HG03571 (cell line): ENCODE measurements around the gene FBXL4.
A peak's percentile ranks its signal among the peaks of the same experiment; 100 is the strongest.

Experiments used
- ATAC-seq: cut with Tn5 transposase; IDR thresholded peaks from one replicate; pipeline ENCODE4 v1.9.1; 2021; ENCODE audit not compliant: unreplicated experiment

The FBXL4 gene

DNA sequence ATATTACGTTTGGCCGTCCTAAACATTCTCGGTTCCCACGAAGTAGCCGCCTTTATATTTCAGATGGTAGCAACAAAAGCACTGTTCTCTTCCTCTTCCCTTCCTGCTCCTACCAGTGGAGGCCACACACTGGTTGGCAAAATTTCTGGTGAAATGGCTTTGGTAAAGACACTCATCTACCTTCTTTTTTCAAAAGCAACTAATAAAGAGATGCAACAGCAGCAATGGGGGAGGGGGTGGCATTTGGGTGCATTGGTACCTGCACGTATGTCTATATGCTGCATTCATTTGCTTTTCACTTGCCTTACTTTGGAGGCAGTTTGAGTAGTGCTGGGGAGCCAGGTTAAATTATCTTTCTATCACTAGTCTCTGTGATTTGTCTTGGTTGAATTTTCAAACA, 107.4 kb downstream of the FBXL4 start:
- no peak for ATAC-seq

DNA sequence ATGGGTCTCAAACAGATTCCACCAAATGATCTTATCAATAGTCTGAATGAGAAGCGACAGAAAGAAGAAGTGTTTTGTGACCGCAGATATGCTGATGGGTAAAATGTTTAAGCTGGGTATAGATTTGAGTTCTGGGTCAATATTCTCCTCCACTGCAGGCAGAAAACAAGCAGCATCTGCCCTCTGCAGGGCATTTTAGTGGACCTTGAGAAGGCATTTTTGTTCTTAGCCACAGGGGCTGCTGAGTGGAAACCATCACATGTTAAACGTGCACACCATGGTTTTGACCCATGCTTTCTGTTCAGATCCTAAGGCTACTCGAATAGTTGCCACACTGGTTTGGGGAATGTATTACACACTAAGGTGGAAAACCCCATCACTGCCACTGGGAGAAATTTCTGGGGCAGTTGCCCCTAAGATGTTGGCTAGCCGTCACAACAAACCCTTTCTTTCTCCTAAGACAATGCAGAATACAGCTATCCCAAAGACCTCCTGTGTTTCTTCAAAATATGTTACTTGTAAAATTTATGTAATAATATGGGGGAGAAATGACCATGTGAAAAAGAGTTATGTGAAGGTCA, 107.9 kb downstream of the FBXL4 start:
- ATAC-seq: no peak

DNA sequence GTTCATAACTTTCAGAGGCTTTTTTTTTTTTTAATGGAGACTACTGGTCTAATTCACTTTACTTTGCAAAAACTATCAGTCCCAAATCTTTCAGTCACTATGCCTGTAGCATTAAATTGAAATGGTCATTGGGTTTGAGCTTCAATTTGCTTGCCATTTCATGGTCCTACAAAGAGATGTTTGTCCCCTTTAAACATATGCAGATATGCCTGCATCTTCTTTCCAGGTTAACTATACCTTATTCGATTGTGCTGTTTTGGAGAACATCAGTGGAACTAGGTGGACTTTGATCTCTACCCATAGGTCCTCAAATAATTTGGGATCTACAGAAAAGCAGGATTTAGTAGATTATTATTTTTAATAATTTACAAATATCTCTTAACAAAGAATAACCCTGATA, 108.8 kb downstream of the FBXL4 start:
- ATAC-seq: no peak

DNA sequence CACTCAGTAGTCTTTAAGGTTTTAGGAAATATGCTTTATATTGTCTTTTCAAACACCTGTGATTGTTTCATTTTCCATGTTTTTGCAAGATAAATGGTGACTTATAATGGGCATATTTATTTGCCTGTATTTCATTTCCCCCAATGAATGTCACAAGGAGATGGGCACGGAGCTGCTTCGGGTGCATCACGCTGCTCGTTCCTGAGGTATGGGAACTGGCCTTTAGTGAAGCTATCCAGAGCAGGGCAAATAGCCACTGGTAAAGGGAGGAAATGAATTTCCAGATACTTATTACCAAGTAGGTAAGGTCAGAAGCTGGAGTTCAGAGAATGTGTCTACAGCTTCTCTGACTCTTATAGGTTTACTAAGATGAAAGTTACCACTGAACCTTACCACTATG, 109.7 kb downstream of the FBXL4 start:
- ATAC-seq: no peak

DNA sequence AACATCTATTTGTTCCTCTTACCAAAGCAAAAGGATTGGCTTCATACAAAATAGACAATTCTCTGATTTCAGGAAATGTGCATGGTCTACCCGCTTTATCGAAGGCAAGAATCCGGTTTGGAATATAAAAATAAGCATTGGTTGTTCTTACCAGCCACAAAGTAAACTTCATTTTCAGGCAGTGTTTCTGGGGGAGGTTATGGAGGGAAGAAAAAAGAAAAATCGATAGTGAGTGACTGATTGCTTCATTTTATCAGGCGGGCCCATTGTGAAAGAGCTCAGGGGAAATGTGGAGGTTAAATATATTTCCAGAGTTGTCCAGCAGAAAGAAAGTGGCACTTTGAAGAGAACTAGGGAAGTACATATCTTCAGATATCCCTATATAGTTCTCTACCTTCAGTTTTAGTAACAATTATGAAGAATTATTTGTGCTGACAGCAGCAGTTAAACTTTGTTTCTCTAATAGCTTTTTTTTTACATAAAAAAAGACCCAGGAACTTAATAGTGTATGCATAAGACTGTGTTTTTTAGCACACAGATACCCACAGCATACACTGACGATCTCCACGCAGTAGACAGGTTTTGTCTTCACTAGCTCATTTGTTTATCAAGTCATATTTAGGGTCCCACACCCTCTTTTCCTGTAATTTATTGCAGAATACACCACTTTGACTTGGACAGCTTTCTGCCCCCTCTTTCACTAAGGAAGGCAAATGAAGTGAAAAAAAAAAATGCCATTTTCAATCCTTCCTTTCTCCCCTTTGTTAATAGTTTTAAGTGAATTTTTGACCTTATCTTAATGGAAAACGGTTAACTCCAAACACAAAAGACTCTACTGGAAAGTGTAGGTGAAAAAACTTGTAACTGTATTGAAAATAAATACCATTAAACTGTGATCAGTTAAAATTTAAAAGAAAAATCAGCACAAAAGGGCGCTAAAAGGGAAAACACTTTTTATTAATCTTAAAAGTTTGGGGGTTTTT, 110.5 kb downstream of the FBXL4 start:
- no peak for ATAC-seq

DNA sequence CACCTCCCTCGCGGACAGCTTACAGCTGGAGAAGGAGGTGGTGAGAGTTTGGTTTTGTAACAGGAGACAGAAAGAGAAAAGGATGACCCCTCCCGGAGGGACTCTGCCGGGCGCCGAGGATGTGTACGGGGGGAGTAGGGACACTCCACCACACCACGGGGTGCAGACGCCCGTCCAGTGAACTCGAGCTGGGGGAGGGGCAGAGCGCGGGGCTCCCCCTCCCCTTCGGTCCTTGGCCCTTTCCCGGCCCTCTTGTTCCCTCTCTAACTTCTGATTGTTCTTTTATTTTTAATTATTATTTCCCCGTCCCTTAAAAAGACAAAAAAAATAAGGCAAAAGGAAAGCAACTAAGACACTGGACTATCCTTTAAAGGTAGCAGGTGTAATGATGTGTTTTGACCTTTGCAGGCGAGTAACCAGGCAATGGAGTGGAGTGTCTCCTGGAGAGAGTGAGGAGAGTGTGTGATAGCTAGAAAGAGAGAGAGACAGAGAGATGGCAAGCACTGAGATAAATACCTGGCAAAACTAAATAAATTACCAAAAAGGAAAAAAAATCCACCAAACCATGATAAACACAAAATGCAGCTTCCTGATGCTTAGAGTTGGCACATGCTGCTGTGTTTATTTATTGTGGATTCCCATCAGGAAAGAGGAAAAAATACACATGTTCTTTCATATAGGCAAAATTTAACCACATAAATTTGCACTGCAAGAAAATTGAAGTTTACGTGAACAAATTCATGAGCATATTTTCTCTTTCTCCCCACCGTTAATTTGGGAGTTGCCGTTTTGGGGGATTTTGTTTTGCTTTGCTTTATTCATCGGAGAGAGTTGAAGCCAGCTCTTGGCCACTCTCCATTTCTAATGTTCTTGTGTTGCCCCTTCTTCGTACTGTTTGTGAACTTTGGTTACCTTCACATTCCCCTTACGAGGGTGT, 111.5 kb downstream of the FBXL4 start:
- no peak for ATAC-seq

DNA sequence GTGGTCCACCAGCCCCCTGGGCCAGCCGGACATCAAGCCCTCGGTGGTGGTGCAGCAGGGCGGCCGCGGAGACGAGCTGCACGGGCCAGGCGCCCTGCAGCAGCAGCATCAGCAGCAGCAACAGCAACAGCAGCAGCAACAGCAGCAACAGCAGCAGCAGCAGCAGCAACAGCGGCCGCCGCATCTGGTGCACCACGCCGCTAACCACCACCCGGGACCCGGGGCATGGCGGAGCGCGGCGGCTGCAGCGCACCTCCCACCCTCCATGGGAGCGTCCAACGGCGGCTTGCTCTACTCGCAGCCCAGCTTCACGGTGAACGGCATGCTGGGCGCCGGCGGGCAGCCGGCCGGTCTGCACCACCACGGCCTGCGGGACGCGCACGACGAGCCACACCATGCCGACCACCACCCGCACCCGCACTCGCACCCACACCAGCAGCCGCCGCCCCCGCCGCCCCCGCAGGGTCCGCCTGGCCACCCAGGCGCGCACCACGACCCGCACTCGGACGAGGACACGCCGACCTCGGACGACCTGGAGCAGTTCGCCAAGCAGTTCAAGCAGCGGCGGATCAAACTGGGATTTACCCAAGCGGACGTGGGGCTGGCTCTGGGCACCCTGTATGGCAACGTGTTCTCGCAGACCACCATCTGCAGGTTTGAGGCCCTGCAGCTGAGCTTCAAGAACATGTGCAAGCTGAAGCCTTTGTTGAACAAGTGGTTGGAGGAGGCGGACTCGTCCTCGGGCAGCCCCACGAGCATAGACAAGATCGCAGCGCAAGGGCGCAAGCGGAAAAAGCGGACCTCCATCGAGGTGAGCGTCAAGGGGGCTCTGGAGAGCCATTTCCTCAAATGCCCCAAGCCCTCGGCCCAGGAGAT, 112.4 kb downstream of the FBXL4 start:
- ATAC-seq: no peak

DNA sequence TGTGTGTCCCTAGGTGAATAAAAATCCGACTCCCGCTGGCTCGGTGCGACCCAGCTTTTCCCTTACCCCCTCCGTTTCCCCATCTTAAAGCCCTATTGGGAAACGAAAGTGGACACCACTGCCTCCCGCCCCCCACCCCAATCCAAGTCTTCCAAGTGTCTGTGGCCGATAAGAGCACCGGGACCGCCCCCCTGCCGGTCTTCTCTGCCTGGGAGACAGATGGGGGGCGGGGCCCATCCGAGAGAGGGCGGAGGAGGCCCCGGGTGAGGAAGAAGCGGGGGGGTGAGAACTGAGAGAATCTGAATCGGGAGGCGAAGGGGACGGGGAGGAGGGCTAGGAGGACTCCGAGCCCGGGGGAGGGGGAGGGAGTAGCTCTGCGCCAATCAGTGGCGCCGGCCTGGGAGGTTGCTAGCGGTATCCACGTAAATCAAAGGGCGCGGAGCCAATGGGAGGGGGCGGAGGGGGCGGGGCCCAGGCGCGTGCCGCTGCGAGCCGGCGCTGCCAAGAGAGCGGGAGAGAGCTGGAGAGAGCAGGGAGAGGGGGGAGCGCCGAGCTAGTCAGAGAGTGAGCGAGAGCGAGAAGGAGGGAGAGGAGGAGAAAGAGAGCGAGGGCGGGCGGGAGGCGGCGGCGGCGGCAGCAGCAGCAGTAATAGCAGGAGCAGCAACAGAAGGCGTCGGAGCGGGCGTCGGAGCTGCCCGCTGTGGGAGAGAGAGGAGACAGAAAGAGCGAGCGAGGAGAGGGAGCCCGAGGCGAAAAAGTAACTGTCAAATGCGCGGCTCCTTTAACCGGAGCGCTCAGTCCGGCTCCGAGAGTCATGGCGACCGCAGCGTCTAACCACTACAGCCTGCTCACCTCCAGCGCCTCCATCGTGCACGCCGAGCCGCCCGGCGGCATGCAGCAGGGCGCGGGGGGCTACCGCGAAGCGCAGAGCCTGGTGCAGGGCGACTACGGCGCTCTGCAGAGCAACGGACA, 113.4 kb downstream of the FBXL4 start, which contains the start of gene POU3F2:
Gene POU3F2 (plus strand): TSS at position 515 of the 972 bp plus-strand sequence. CDS start 300 bp downstream, at position 815.
- peak; percentile 80 for ATAC-seq

DNA sequence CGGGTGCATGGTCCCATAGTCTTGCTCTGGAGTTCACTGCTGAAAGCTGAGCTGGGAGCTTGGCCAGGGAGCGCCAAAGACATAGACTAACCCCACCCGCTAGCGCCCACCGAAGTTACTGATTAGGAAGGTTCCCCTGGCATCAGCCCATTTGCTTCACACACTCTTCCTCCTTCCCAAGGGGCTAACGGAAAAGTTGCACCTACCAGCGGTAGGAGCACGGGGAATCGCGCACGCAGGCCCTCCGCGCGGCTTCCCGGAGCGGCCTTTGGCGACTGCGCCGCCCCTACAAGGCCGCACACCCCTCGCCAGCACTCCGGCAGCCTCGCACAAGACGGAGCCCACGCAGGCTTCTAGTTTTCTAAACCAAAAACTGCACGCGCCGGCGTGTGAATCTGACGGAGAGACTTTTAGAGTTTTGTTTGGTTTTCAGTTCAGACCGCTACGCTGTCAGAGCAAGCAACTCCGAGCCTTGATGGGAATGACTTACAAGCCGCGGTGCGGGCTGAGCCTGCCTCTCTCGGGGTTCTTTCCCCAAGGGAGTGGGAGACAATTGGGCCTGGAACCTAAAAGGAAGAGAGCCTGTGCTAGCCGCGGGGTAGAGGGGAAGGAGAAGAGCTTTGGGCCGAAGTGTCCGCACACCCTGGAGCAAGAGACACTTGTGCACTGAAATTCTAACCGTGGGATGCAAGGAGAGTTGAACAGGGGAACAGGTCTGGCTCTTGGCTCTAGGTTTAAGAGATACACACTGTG, 114.3 kb downstream of the FBXL4 start:
- no peak for ATAC-seq

DNA sequence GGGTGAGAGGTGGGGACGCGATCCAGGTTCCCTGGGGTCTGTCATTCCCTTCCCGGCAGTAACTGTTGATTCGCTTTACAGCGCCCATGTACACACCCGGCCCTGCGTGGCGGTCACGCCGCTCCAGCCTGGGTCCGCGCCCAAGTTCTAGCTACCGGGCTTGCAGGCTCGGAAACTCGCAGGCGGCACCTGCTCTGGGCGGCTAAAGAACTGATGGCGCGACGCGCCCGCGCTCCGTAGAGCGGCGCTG, 114.8 kb downstream of the FBXL4 start:
- no peak for ATAC-seq

DNA sequence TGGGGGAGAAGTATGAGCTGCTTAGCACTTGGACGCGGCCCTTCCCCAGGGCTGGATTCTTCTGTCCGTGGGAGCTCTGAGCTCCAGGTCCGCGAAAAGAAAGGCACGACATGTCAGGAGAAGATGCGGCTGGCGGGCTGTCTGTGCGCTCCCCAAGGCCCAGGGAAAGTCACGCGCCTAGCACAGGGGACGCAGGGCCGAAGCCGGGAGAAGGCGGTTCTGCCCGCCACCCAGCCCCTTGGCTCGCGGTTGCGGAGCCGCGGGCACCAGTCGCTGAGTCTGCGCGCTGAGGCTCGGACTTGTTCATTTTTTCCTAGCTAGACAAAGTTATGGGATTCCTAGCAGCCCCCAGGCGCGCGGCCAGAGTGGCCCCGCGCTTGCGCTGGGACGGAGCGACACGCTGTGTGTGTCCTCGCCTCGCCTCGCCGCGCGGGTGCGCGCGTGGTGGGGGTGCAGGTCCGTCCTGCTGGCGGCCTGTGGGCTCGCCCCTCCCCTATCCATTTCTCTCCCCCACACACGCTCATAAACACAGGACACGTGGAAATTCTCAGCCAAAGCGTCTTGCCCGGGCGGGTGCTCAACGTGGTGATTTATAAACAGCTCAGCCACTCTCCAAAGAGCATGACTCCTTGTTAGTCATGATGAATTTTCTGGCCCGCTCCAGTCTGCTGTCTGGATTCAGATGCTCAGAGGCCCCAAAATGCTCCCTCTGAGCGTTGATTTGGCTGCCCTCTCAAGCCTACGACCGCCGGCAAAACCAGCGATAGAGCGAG, 115.3 kb downstream of the FBXL4 start:
- ATAC-seq: no peak

DNA sequence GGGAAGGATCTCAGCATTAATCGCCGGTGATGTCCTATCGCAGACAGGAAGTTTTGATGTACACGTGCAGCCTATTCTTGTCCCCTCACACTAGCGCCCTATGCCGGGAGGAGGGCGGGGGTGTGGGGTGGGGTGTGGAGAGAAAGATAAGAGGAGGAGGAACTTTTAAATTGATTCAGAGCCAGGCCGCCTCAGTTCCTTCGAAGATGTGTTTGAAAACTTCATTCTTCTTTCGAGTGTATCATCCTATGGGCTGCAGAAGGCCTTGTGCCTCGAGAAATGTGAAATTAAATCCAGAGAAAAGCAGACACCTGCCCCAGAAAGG, 115.8 kb downstream of the FBXL4 start:
- ATAC-seq: no peak

DNA sequence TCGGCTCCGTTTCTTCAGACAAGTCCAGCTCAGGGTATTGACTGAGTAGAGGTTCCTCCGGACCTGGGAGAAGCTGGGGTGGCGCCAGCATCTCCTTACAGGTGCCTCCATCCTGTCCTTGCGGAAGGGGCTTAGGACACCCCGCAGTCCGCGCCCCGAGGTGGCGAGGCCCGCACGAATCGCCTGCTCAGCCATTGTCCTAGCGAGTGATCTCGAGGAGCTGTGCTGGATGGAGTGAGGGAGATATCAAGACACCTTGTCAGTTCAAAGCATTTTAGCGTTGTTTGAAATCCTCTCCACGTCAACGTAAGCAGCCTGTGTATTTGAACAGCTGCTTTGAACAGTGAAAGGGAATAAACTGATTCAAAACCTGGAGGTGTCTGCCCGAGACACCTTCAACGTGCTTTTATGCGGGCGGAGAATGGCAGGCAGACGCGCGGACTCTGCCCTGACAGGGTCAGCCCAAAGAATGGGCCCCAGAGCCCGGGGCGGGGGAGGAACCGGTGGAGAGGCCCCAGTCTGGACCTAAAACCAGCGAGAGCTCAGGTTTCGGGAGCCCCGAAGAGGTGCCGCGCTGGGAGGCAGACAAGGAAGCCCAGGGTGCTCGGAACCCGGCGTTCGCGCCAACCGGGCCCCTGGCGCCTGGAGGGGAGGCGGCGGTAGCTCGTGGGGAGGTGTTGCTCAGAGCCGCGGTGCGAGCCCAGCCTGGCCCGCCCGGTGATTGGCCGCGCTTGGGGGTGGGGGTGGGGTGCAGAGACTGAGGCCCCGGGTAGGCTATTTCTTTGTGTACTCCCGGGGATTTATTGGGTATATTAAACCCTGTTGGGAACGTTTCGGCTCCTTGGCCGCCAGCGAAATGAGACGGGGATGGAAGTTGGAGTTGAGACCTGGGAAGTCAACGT, 116.4 kb downstream of the FBXL4 start:
- no peak for ATAC-seq

DNA sequence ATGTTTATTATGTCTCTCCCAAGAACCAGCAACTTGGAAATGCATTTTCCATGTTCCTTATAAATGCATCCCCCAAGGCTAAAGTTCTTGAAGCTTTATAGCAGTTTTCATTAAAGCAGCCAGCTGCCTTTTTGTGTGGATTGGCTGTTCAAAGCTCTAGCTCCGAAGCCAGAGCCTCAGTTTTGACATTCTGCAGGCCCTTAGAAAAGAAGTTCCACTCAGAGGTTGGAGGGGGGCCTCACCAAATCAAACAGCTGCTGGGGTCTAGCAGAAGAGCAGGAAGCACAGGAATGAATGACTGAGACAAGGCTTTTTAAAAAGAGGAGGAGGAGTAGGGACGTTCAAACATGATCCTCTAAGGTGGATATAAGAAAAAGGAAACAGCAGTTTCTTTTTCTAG, 117.6 kb downstream of the FBXL4 start:
- ATAC-seq: no peak

DNA sequence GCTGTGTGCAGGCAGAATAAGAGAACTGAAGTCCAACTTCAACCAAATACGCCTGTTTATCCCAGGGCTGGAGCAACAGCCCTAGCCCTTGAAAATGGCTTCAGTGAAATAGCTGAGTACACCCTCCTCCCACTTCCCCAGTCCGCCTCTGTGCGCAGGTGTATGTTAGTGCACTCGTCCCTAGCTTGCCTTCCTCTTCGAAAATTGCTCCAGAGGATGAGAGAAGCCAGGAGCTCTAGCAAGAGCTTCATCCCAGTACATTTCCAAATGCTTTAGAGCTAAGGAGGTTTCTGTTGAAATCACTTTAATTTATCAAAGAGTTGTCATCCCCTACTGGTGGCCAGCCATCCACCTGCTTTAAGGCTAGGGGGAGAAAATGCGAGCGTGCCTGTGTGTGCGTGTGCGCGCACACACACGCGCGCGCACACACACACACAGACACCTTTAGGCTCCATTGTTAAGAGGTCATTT, 118.8 kb downstream of the FBXL4 start:
- no peak for ATAC-seq

DNA sequence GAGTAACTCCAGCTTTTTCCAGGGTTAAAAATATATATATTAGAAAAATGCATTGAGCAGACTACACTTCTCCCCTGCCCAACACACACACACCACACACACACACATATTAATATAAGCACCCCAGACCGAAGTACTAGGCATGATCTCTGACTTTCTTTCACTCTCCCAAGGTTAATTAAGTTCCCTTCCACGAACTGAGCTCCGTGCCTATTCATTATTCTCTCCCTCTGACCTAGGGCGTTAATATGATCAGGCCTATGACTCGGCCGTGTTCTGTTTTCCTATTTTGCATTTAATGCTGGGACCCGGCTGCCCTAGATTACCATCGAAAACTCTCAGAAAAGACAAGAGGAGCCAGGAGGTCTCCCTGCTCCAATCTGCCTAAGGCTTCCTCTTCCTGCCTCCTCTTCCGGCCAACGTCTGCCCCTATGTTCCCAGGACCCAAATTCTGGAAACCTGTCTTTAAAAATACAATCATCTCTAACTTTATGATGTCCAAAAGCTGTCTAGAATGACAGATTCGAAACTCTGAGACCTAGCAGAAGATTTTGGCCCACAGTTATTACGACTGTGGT, 119.4 kb downstream of the FBXL4 start:
- ATAC-seq: no peak
